HepG2 (cell line): ENCODE results near the gene FITM2. TPM values are rescaled to one million over a fixed set of nuclear protein-coding genes. Genes with fewer than 3 reads are reported as not detected.

Source experiments
- ATAC-seq: fragments of 200-7000 bp; cut with Tn5 transposase; 3 replicates; pipeline ENCODE4 v1.9.1; 2020; ENCODE audit warnings: mild to moderate bottlenecking, moderate library complexity
- BruUV-seq: library from RNA; stranded (reverse); fragments of 400-500 nt; replicated peaks from 2 replicates; lab custom pipeline; 2021; lab: Mats Ljungman, UMichigan
- CTCF ChIA-PET: fragments of 300-600 bp; formaldehyde crosslinking; extraction: SDS; loops from one replicate; lab custom pipeline; 2021; ENCODE audit warnings: low total read pairs, inconsistent platforms, low intra/inter-chr PET ratio; lab: Yijun Ruan, JAX
- POLR2A ChIA-PET: fragments of 350-600 bp; sonication (Branson Sonifier 250); formaldehyde crosslinking; loops from one replicate; lab custom pipeline; 2020; ENCODE audit warnings: antibody characterized with exemption, inconsistent platforms; lab: Yijun Ruan, JAX
- DNase-seq: peaks from one replicate; pipeline ENCODE4 v3.0.0-alpha.2; 2015; ENCODE audit warnings: low spot score
- FAIRE-seq: peaks from 3 replicates; lab custom pipeline; 2011; peaks lifted over from hg19 to GRCh38; lab: Jason Lieb, UNC
- H2AFZ ChIP-seq: one replicate; pipeline ENCODE4 v1.6.1; 2011; ENCODE audit warnings: low read length, inconsistent platforms
- H3K27ac ChIP-seq: fragments of 300-600 bp; 3 replicates; pipeline ENCODE4 v1.8.0; 2011; ENCODE audit warnings: mixed run types, mild to moderate bottlenecking, mixed read lengths, low read length, inconsistent platforms; ENCODE audit not compliant: insufficient read depth; ENCODE audit errors: extremely low read length
- H3K27me3 ChIP-seq, 2 experiments: fragments of 200-600 bp in 1 of 2; 2 replicates in 1 of 2; 3 replicates in 1 of 2; pipeline versions ENCODE4 v1.6.0 to v1.8.0; 2011; ENCODE audit warnings: low read length in 2 of 2, mild to moderate bottlenecking in 2 of 2, moderate library complexity in 2 of 2, inconsistent platforms in 1 of 2; ENCODE audit not compliant: insufficient read depth in 2 of 2, control insufficient read depth in 1 of 2
- H3K36me3 ChIP-seq, 2 experiments: fragments of 200-600 bp in 1 of 2; replicated peaks in 1 of 2; 2 replicates in 1 of 2; 3 replicates in 1 of 2; pipeline versions ENCODE4 v1.5.1 to v1.8.0; 2011; ENCODE audit warnings: low read length in 2 of 2, inconsistent platforms in 1 of 2; ENCODE audit not compliant: insufficient read depth in 2 of 2, control insufficient read depth in 1 of 2
- H3K4me1 ChIP-seq: 2 replicates; pipeline ENCODE4 v1.5.1; 2012; ENCODE audit warnings: low read length, inconsistent platforms; ENCODE audit not compliant: insufficient read depth
- H3K4me2 ChIP-seq: 2 replicates; pipeline ENCODE4 v1.6.0; 2011; ENCODE audit warnings: low read depth, low read length, inconsistent platforms
- H3K4me3 ChIP-seq, 3 experiments: fragments of 200-600 bp in 1 of 3; sonication (generic), shearing (Covaris generic) in 1 of 3; replicated peaks in 1 of 3; 2 replicates each; pipeline ENCODE4 v1.5.1; 2011 to 2016; ENCODE audit warnings: low read length in 3 of 3, inconsistent platforms in 2 of 3, low read depth in 2 of 3, mild to moderate bottlenecking in 2 of 3, control low read depth in 1 of 3, mixed read lengths in 1 of 3; ENCODE audit not compliant: insufficient read depth in 1 of 3
- H3K79me2 ChIP-seq: one replicate; pipeline ENCODE4 v1.6.1; 2011; ENCODE audit warnings: low read length, inconsistent platforms; ENCODE audit not compliant: insufficient read depth
- H3K9ac ChIP-seq: 2 replicates; pipeline ENCODE4 v1.6.0; 2011; ENCODE audit warnings: mild to moderate bottlenecking, low read depth, low read length, inconsistent platforms; ENCODE audit not compliant: insufficient read depth
- H3K9me3 ChIP-seq: 2 replicates; pipeline ENCODE4 v1.5.1; 2012; ENCODE audit warnings: mild to moderate bottlenecking, low read length
- H4K20me1 ChIP-seq: 2 replicates; pipeline ENCODE4 v1.6.0; 2011; ENCODE audit warnings: inconsistent platforms, mild to moderate bottlenecking, low read length, moderate library complexity; ENCODE audit not compliant: insufficient read depth
- CBX5 ChIP-seq: sonication (generic); formaldehyde crosslinking; IDR thresholded peaks from 2 replicates; pipeline ENCODE4 v1.4.0; 2020; ENCODE audit warnings: missing genetic modification reagents, borderline replicate concordance
- GZF1 ChIP-seq: sonication (generic); formaldehyde crosslinking; IDR thresholded peaks from 2 replicates; pipeline ENCODE4 v1.5.1; 2020; ENCODE audit warnings: mild to moderate bottlenecking, missing genetic modification reagents
- MEIS1 ChIP-seq: sonication (generic); formaldehyde crosslinking; IDR thresholded peaks from 2 replicates; pipeline ENCODE4 v1.9.0; 2021; ENCODE audit warnings: mild to moderate bottlenecking, missing genetic modification reagents, moderate library complexity, borderline replicate concordance
- NRL ChIP-seq: sonication (generic); formaldehyde crosslinking; IDR thresholded peaks from 2 replicates; pipeline ENCODE4 v1.5.0; 2020; ENCODE audit warnings: missing genetic modification reagents, mild to moderate bottlenecking, moderate library complexity, borderline replicate concordance
- ZEB1 ChIP-seq: IDR thresholded peaks from 2 replicates; pipeline ENCODE4 v1.6.1; 2012; ENCODE audit warnings: mild to moderate bottlenecking, low read depth, inconsistent platforms; ENCODE audit not compliant: insufficient replicate concordance
- ZNF343 ChIP-seq: sonication (generic); formaldehyde crosslinking; IDR thresholded peaks from 2 replicates; pipeline ENCODE4 v1.4.0; 2020; ENCODE audit warnings: mild to moderate bottlenecking, missing genetic modification reagents
- ZNF354B ChIP-seq: sonication (generic); formaldehyde crosslinking; IDR thresholded peaks from 2 replicates; pipeline ENCODE4 v1.8.0; 2022; ENCODE audit warnings: mild to moderate bottlenecking, missing genetic modification reagents
- ZNF430 ChIP-seq: sonication (generic); formaldehyde crosslinking; IDR thresholded peaks from 2 replicates; pipeline ENCODE4 v1.9.0; 2021; ENCODE audit warnings: mild to moderate bottlenecking, missing genetic modification reagents
- ZNF879 ChIP-seq: sonication (generic); formaldehyde crosslinking; IDR thresholded peaks from 2 replicates; pipeline ENCODE4 v1.8.1; 2023; ENCODE audit warnings: missing genetic modification reagents
- WGBS: methylation state at CpG from one replicate; pipeline ENCODE4 v1.1.6; 2017; ENCODE audit warnings: low lambda C conversion rate; 5-methylcytosine and 5-hydroxymethylcytosine counted together
- in situ Hi-C: cut with HindIII; loops from 2 replicates; pipeline ENCODE4 v1.10.0; 2017; ENCODE audit warnings: low pct_unique_long_range_greater_than_20kb; ENCODE audit not compliant: extremely low pct_ligation_motif_present
- intact Hi-C: fragments of 100-400 bp; cut with micrococcal nuclease; formaldehyde crosslinking; loops from one replicate; pipeline ENCODE4 v1.10.0; 2022; ENCODE audit not compliant: unreplicated experiment
- polyA plus RNA-seq, 8 experiments: library from polyadenylated mRNA; depleted of rRNA in 3 of 8; stranded (reverse) in 7 of 8; unstranded in 1 of 8; fragments of >200 nt; fragmentation: Illumina TruSeq in 4 of 8; extraction: Trizol in 4 of 8; gene quantifications; 2 replicates each; pipeline versions ENCODE4 v1.2.1 to v1.2.3, GENCODE V29; 2011 to 2016; ENCODE audit warnings: low read depth in 4 of 8, missing spikeins in 1 of 8, mixed read lengths in 1 of 8; ENCODE audit not compliant: insufficient read depth in 1 of 8
- total RNA-seq, 5 experiments: library from RNA; depleted of rRNA; stranded (reverse); fragments of >200 nt; fragmentation: Illumina TruSeq; extraction: Trizol; gene quantifications; 2 replicates each; pipeline ENCODE4 v1.2.3, GENCODE V29; 2016; ENCODE audit warnings: low read depth in 1 of 5

Gene FITM2
- total and polyA plus RNA-seq, 2 of the 13 experiments (the other 11 are each of a cell fraction or from before 2014, with no cell fraction given), result 9.6 to 24.5 TPM

- H3K4me1 ChIP-seq, result peaks cover 51% of the 10 kb centered on the region
- no peak for TF ChIP-seq CBX5 (CRISPR knock-in tag)
- TF ChIP-seq NRL (CRISPR knock-in tag), result no peak
- TF ChIP-seq ZNF879 (CRISPR knock-in tag), result no peak
- peak; percentile 0 for TF ChIP-seq ZEB1
- 0 out of 2 replicates have a peak, but pooled peaks have one; percentile 2 for TF ChIP-seq ZNF343 (CRISPR knock-in tag)
- peak; percentile 93 for TF ChIP-seq GZF1 (CRISPR knock-in tag)
- peak; percentile 30; the same call in 1 of the 2 replicates for TF ChIP-seq ZNF354B (CRISPR knock-in tag)
- TF ChIP-seq MEIS1 (CRISPR knock-in tag), result no peak
- TF ChIP-seq ZNF430 (CRISPR knock-in tag), result no peak
- DNase-seq (no peak), FAIRE-seq (no peak), ATAC-seq (no peak)
- H3K27ac ChIP-seq, result peak overlapping the region; percentile 42
- H4K20me1 ChIP-seq, result no peaks in the 10 kb centered on the region
- in situ Hi-C loops (no loop called here), intact Hi-C loops (loop anchor here (1.0 kb wide), 1 partner anchor 9 kb away; no protein-coding TSS in a partner anchor)
- 0 out of 2 replicates have a peak overlapping the region, but pooled peaks have one; percentile 27 for H3K9ac ChIP-seq
- no peaks in the 10 kb centered on the region for H3K79me2 ChIP-seq
- peak overlapping the region; percentile 69 for H3K4me2 ChIP-seq
- H3K9me3 ChIP-seq, result no peaks in the 10 kb centered on the region
- no peak overlapping the region for H2AFZ ChIP-seq
- no TSS peak for BruUV-seq
- WGBS, result 74% methylated on average over 10 of the region's 10 CpGs
- H3K27me3 ChIP-seq, result no peaks in the 10 kb centered on the region
- POLR2A ChIA-PET, result interaction anchor here (0.6 to 2.3 kb wide), 3 partner anchors 29 to 121 kb away, joined by 3 to 7 read pairs (median 6); partner anchors contain the start of gene FITM2
- CTCF ChIA-PET, result no interaction called here
- H3K4me3 ChIP-seq, result 0 out of 6 replicates have a peak overlapping the region, but pooled peaks of 1 of the 3 experiments have one; percentile 3
- H3K36me3 ChIP-seq, result no peaks in the 10 kb centered on the region
Observed at GRCh38 chr20:44273231-44274215, 37.5 kb downstream of the FITM2 start.
